ENCODE results near the gene ITSN2.

The ITSN2 gene

DNA sequence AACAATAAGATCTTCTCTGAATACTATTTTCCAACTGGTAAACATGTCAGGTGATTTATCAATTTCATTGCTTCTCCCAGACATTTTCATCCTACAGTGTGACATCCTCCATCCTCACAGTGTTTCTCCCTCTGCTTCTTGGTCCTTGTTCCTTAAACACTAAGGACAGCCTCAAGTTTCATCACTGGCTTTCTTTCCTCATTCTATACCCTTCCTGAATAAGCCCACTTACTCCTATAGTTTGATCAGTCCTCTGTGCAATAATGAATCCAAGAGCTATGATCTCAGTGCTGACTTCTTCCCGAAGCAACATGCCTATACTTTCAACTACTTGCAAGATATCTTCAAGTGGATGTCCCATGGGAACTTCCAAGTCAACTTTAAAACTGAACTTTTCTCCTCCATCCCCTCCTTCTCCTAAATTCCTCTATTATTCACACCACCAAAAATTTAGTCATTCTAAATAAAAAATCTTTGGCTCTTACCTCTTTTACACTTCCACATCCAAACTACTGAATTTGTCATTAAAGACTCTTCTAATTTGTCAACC is 97.8 kb downstream of the ITSN2 start:
- no peak for DNase-seq

- no peak for DNase-seq
These were observed 98.9 kb downstream of the ITSN2 start for GRCh38 chr2:24261441-24261840.

DNA sequence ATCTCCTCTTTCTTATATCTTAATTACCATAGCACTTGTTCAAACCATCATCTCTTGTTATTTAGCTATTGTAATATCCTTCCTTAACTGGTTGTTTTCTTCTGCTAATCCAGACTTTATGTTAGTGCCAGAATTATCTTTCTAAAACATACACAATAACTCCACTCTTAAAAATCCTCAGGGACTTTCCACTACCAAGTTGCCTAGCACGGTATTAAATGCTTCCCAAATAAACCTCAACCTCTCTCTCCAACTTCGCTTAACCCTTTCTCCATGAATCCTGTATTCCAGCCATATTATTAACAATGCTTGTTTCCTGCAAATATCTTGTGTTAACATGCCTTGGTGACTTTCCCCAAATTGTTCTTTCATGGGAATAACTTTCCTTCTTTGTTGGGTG is 101.0 kb downstream of the ITSN2 start:
- no peak for DNase-seq

DNA sequence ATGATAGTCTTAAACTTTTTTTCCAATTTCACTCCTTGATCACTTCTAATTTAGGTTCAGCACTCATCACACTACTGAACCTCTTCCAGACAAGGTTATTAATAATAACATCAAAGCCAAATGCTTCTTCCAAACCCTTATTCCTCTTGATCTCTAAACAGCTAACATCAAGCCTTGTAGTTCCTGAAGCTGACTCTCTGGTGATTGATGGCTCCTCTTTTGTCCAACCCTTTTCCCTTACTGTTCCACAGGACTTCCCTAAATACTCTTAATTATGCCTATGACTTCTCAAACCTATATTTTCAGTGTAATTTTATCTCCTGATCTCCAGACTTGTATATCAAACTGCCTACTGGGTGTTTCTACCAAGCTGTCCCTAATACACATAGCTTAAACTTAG is 101.6 kb downstream of the ITSN2 start:
- no peak for DNase-seq

- DNase-seq = no peak
These were observed 106.9 kb downstream of the ITSN2 start for GRCh38 chr2:24253303-24253919.

DNA sequence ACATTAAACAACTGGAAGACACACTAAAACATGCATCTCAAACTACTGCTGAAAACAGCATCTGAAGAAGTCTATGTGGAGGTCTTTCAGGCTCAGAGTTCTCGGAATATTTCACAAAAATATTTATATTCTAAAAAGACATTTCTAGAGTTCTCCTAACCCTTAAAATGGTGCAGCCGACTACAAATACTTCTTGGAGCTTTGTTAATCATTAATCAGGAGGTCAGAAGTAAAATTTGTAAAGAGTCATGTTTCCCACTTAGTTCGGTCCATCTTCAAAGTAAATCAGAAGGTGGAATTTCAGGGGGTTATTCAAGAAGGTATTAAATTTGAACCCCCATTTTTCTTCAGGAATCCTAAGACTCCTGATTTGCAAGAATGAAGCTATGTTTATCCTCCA is 112.7 kb downstream of the ITSN2 start:
- DNase-seq = no peak

DNA sequence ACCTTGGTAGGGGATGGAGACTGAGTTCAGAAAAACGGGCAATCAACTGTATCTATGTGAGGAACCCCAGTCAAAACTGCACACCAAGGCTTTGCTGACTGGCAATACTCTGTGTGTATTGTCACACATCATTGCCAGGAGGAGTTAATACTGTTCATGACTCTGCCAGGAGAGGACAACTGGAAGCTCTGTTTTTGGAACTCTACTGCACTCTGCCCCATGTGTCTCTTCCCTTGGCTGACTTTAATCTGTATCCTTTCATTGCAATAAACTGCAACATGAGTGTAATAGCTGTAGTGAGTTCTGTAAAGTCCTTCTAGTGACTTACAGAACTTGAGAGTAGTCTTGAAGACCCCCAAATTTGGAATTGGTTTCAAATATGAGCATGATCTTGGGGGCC is 113.2 kb downstream of the ITSN2 start:
- DNase-seq = no peak

GRCh38 chr2:24245986-24246776 is 114.2 kb downstream of the ITSN2 start:
- DNase-seq = no peak

- DNase-seq = no peak
These were observed 118.8 kb downstream of the ITSN2 start for GRCh38 chr2:24241528-24241927.

- no peak for DNase-seq
These were observed 120.8 kb downstream of the ITSN2 start for GRCh38 chr2:24239553-24239952.

DNA sequence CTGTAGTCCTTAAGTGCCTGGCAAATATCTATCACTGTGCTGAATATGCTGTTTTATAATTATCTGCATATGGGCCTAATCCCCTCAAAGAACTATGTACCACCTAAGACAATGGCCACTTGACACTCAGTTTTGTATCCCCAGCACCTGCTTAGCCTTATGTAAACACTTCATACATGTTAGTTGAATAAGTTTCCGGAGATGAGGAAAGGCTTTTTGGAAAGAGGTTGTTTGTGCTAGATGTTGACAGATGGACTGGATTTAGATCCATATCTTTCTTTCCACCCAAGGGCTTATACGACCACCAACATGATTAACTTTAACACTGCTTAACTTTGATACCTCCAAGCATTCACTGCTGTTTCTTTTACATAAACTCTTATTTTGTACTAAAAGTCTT is 122.2 kb downstream of the ITSN2 start:
- DNase-seq = peak; percentile 69 to 83

- DNase-seq = no peak
These were observed 123.0 kb downstream of the ITSN2 start for GRCh38 chr2:24237313-24237712.

DNA sequence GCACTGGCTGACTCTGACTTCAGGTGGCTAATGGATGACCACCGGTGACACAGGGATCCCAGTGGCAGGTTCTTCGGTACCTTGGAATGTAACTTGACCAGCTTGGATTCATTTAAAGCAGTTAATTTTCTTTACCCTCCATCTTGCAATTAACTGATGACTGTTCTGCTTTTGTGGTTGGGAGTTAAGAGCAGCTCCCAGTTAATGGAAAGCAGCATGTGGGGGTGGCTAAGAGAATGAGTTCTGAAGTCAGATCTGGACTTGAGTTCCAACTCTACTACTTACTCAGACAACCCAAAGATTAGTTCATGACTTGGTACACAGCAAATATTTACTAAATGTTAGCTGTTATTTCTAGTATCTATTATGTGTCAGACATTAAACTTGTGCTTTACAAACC is 127.0 kb downstream of the ITSN2 start:
- no peak for DNase-seq

GRCh38 chr2:24231461-24231881 is 128.9 kb downstream of the ITSN2 start:
- DNase-seq = no peak

GRCh38 chr2:24228470-24228869 is 131.9 kb downstream of the ITSN2 start:
- DNase-seq = peak in 1 of 2 experiments; percentile 23

- no peak for DNase-seq
These were observed 134.7 kb downstream of the ITSN2 start for GRCh38 chr2:24225499-24226242.

- no peak for DNase-seq
These were observed 137.4 kb downstream of the ITSN2 start for GRCh38 chr2:24222946-24223345.

- no peak for DNase-seq
These were observed 138.8 kb downstream of the ITSN2 start for GRCh38 chr2:24221343-24222050.

DNA sequence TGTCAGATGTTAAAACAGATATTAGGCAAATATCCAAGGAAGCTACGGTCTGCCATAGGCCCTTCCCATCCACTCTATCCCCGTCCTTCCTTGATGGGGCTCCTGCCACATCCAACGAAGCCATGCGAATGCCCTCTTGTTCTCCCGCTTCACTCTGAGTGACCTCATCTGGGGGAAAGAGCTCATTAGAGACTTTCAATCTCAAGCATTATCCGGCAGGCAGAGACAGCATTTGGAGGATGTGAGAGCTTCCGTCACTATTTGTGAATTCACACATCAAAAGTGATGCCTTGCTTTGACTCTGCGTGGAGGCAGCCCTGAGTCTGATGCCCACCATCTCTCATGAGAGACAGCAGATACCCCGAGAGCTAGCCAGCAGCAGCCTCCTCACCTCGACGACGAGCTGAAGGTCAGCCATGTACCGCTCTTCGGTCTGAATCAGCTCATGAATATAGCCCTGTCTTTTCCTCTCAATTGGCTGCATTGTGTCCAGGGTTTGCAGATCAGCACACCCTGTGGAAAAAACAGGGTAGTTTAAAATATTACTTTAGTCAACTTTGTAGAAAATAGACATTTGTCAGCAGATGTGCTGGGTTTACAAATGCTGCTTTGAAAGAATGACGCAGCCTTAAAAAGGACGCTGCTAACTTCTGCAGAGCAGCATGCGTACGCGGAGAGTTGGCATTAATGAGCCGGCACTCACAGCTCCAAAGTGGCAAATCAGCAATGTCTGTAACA is 139.6 kb downstream of the ITSN2 start:
- no peak for DNase-seq

- no peak for DNase-seq
These were observed 145.5 kb downstream of the ITSN2 start for GRCh38 chr2:24214880-24215279.

DNA sequence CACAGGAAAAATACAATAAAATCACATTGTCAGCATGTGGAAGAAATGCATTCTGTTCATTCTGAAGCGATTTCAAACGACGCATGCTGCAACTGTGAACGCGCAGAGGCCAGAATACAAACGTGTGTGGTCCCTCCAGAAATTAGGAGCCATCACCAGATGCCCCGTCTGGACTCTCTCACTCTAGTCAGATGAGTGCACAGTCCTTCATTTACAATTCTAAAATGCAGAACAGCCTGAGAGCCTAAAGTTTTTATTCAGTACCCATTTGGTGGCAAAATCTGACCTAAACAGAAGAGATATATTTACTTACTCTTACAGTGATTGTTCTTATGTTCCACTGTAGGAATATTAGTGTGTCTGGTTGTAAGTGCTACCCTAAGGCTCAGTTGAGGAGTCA is 148.9 kb downstream of the ITSN2 start:
- no peak for DNase-seq

GRCh38 chr2:24210723-24211122 is 149.6 kb downstream of the ITSN2 start:
- no peak for DNase-seq

All from SHP77 (cell line).